Lung (tissue), 12 donors: ENCODE results near the gene TTPAL. TPM values are rescaled to one million over a fixed set of nuclear protein-coding genes. Genes with fewer than 3 reads are reported as not detected.

ENCODE experiments used
- ATAC-seq: fragments of 200-7000 bp; cut with Tn5 transposase; one replicate; pipeline ENCODE4 v1.9.1; 2020; ENCODE audit warnings: moderate number of reproducible peaks; ENCODE audit not compliant: insufficient read depth, low FRiP score
- DNase-seq, 3 donors: peaks; one replicate each; pipeline ENCODE4 v3.0.0-alpha.2; 2013 to 2017
- H3K27ac ChIP-seq, 2 donors: one replicate each; pipeline ENCODE4 v1.5.1; 2013; ENCODE audit warnings: mild to moderate bottlenecking in 2 of 2, moderate library complexity in 2 of 2, control low read depth in 1 of 2, inconsistent platforms in 1 of 2, low read depth in 1 of 2, low read length in 1 of 2
- H3K27me3 ChIP-seq, 3 donors: one replicate each; pipeline ENCODE4 v1.5.1; 2013; ENCODE audit warnings: low read length in 2 of 3; ENCODE audit not compliant: control insufficient read depth in 3 of 3, insufficient read depth in 3 of 3
- H3K36me3 ChIP-seq, 4 donors: one replicate each; pipeline ENCODE4 v1.5.1; 2013; ENCODE audit warnings: low read length in 4 of 4, mild to moderate bottlenecking in 1 of 4, moderate library complexity in 1 of 4; ENCODE audit not compliant: control insufficient read depth in 4 of 4, insufficient read depth in 4 of 4
- H3K4me1 ChIP-seq, 5 donors: one replicate each; pipeline ENCODE4 v1.5.1; 2013; ENCODE audit warnings: low read length in 5 of 5, mild to moderate bottlenecking in 2 of 5, moderate library complexity in 1 of 5; ENCODE audit not compliant: control insufficient read depth in 5 of 5, insufficient read depth in 5 of 5
- H3K4me3 ChIP-seq: one replicate; pipeline ENCODE4 v1.5.1; 2013; ENCODE audit warnings: mild to moderate bottlenecking, control low read depth, moderate library complexity
- H3K9ac ChIP-seq, 2 donors: one replicate each; pipeline ENCODE4 v1.5.1; 2013; ENCODE audit warnings: low read length in 2 of 2, control low read depth in 1 of 2; ENCODE audit not compliant: insufficient read depth in 1 of 2
- H3K9me3 ChIP-seq, 4 donors: one replicate each; pipeline ENCODE4 v1.5.1; 2013; ENCODE audit warnings: low read length in 3 of 4, mild to moderate bottlenecking in 1 of 4, moderate library complexity in 1 of 4; ENCODE audit not compliant: control insufficient read depth in 4 of 4, insufficient read depth in 3 of 4
- CTCF ChIP-seq: IDR thresholded peaks from 2 replicates; pipeline ENCODE4 v1.5.1; 2012; ENCODE audit warnings: mild to moderate bottlenecking; ENCODE audit errors: control extremely low read depth, extremely low read depth
- WGBS, 2 donors: extraction: QIAGEN DNeasy Blood & Tissue Kit; methylation state at CpG; one replicate each; pipeline ENCODE4 v1.1.7; 2013; 5-methylcytosine and 5-hydroxymethylcytosine counted together
- polyA plus RNA-seq, 2 donors: library from polyadenylated mRNA; stranded (reverse); fragments of 200-250 nt; gene quantifications; one replicate each; pipeline ENCODE4 v1.2.1, GENCODE V29; 2013
- total RNA-seq, 2 donors: library from RNA; depleted of rRNA in 1 of 2; stranded (reverse); fragments of >200 nt in 1 of 2; gene quantifications; one replicate each; pipeline ENCODE4 v1.2.1, GENCODE V29; 2014 to 2021
- donor health status: control.
- donor health status: control.
- donor health status: Bipolar disorder and iron deficiency.
- donor health status: healthy.
- donor health status: DM: yes; HTN: yes; CAD: no.

TTPAL gene
- total and polyA plus RNA-seq, 4 donors, result 3.2 to 13.8 (median 6.2) TPM

GRCh38 chr20:44429017-44429339 is 46.7 kb upstream of the TTPAL start:
- WGBS, 2 donors, result 88 to 93% methylated on average over 2 of the region's 2 CpGs
- H3K27ac ChIP-seq, result no peak overlapping the region
- DNase-seq (no peak), ATAC-seq (no peak)
- no peak for TF ChIP-seq CTCF
- H3K27me3 ChIP-seq, result peaks cover 0 to 6% (median 0%) of the 10 kb centered on the region in 3 donors
- H3K36me3 ChIP-seq, result no peaks in the 10 kb centered on the region
- no peak overlapping the region for H3K9ac ChIP-seq
- H3K4me3 ChIP-seq, result no peak overlapping the region
- no peaks in the 10 kb centered on the region for H3K9me3 ChIP-seq
- H3K4me1 ChIP-seq, result peaks cover 0 to 3% (median 0%) of the 10 kb centered on the region in 5 donors

DNA sequence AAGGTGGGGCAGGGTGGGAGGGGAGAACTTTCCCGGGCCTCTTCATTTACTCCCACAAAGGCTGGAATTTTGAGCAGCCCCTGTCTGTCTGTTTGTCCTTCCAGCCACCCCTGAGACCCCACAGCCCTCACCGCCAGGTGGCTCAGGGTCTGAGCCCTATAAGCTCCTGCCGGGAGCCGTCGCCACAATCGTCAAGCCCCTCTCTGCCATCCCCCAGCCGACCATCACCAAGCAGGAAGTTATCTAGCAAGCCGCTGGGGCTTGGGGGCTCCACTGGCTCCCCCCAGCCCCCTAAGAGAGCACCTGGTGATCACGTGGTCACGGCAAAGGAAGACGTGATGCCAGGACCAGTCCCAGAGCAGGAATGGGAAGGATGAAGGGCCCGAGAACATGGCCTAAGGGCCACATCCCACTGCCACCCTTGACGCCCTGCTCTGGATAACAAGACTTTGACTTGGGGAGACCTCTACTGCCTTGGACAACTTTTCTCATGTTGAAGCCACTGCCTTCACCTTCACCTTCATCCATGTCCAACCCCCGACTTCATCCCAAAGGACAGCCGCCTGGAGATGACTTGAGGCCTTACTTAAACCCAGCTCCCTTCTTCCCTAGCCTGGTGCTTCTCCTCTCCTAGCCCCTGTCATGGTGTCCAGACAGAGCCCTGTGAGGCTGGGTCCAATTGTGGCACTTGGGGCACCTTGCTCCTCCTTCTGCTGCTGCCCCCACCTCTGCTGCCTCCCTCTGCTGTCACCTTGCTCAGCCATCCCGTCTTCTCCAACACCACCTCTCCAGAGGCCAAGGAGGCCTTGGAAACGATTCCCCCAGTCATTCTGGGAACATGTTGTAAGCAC is 46.0 kb upstream of the TTPAL start:
- TF ChIP-seq CTCF, result no peak
- no peaks in the 10 kb centered on the region for H3K36me3 ChIP-seq
- H3K27me3 ChIP-seq, result peaks cover 0 to 3% (median 0%) of the 10 kb centered on the region in 3 donors
- H3K9me3 ChIP-seq, result no peaks in the 10 kb centered on the region
- ATAC-seq (no peak), DNase-seq (no peak)
- H3K27ac ChIP-seq, result no peak overlapping the region
- no peak overlapping the region for H3K9ac ChIP-seq
- H3K4me3 ChIP-seq, result no peak overlapping the region
- 88 to 89% methylated on average over 17 of the region's 17 CpGs for WGBS, 2 donors
- peaks cover 0 to 3% (median 0%) of the 10 kb centered on the region in 5 donors for H3K4me1 ChIP-seq

DNA sequence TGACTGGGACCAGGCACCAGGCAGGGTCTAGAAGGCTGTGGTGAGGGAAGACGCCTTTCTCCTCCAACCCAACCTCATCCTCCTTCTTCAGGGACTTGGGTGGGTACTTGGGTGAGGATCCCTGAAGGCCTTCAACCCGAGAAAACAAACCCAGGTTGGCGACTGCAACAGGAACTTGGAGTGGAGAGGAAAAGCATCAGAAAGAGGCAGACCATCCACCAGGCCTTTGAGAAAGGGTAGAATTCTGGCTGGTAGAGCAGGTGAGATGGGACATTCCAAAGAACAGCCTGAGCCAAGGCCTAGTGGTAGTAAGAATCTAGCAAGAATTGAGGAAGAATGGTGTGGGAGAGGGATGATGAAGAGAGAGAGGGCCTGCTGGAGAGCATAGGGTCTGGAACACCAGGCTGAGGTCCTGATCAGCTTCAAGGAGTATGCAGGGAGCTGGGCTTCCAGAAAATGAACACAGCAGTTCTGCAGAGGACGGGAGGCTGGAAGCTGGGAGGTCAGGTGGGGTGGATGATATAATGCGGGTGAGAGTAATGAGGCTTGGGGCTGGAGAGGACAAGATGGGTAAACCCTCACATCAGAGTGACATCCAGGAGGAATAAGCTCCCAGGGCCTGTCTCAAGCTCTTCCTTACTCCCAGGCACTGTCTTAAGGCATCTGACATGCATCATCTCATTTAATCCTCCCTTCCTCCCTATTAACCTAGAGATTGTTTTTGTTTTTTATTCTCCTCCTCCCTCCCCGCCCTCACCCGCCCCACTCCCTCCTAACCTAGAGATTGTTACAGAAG is 45.2 kb upstream of the TTPAL start:
- peaks cover 0 to 3% (median 0%) of the 10 kb centered on the region in 5 donors for H3K4me1 ChIP-seq
- H3K27me3 ChIP-seq, result no peaks in the 10 kb centered on the region
- no peak for ATAC-seq
- no peak overlapping the region for H3K9ac ChIP-seq
- no peak for DNase-seq
- no peak for TF ChIP-seq CTCF
- no peaks in the 10 kb centered on the region for H3K9me3 ChIP-seq
- no peak overlapping the region for H3K27ac ChIP-seq
- no peaks in the 10 kb centered on the region for H3K36me3 ChIP-seq
- no peak overlapping the region for H3K4me3 ChIP-seq
- 88 to 90% methylated on average over 7 of the region's 7 CpGs for WGBS, 2 donors
